Vagina (tissue), 2 donors: ENCODE data around the gene RHO.

ENCODE experiments used
- POLR2A ChIP-seq, 2 donors: fragments of 450-650 bp; IDR thresholded peaks; one replicate each; pipeline ENCODE4 v1.6.1; 2017; ENCODE audit warnings: antibody characterized with exemption in 2 of 2, mild to moderate bottlenecking in 2 of 2, moderate library complexity in 2 of 2
- POLR2AphosphoS5 ChIP-seq, 2 donors: sonication (generic); formaldehyde crosslinking; IDR thresholded peaks; one replicate each; pipeline ENCODE4 v1.9.0; 2017; ENCODE audit warnings: antibody characterized with exemption in 2 of 2, mild to moderate bottlenecking in 2 of 2, low read depth in 1 of 2; ENCODE audit not compliant: insufficient read depth in 1 of 2
- TF ChIP-seq, protein P1 (sequence below), 3 experiments: fragments of 450-650 bp in 2 of 3; fragments of 200-600 bp in 1 of 3; sonication (generic) in 1 of 3; IDR thresholded peaks; one replicate each; pipeline ENCODE4 v1.5.1; 2017 to 2019; ENCODE audit warnings: antibody characterized with exemption in 3 of 3, mild to moderate bottlenecking in 2 of 3, moderate library complexity in 2 of 3

DNA sequence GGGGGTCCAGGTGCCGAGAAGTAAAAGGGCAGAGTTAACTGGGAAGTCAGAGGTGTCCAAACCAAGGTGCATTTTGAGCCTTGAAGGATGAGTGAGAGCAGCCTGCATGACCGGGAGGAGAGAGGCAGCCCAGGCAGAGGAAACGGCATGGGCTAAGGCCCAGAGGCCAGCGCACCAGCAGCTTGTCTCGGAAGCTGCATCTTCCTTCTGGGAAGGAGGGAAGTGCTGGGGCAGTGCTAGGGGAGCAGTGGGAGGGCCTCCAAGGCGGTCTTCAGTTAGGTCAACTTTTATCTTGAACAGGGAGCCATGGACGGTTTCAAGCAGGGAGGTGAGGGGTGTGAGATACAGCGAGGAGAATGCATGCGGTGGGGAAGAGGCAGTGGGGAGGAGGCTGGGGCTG, 15.6 kb downstream of the RHO start:
- TF ChIP-seq, protein P1, sequence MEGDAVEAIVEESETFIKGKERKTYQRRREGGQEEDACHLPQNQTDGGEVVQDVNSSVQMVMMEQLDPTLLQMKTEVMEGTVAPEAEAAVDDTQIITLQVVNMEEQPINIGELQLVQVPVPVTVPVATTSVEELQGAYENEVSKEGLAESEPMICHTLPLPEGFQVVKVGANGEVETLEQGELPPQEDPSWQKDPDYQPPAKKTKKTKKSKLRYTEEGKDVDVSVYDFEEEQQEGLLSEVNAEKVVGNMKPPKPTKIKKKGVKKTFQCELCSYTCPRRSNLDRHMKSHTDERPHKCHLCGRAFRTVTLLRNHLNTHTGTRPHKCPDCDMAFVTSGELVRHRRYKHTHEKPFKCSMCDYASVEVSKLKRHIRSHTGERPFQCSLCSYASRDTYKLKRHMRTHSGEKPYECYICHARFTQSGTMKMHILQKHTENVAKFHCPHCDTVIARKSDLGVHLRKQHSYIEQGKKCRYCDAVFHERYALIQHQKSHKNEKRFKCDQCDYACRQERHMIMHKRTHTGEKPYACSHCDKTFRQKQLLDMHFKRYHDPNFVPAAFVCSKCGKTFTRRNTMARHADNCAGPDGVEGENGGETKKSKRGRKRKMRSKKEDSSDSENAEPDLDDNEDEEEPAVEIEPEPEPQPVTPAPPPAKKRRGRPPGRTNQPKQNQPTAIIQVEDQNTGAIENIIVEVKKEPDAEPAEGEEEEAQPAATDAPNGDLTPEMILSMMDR (IDR thresholded peaks at IDR 0.05): no peak
- TF ChIP-seq POLR2A (IDR thresholded peaks at IDR 0.05): no peak
- no peak for TF ChIP-seq POLR2AphosphoS5 (IDR thresholded peaks at IDR 0.05; ENCODE audit: insufficient read depth in 1 of 2, low read depth in 1 of 2)
